ENCODE measurements around the gene FAM217A. TPM values are rescaled to one million over a fixed set of nuclear protein-coding genes. Genes with fewer than 3 reads are reported as not detected.

FAM217A gene
- total and polyA plus RNA-seq, 5 donors, result not detected

GRCh38 chr6:4041480-4041879, 37.5 kb downstream of the FAM217A start:
- H3K4me1 ChIP-seq (ENCODE audit: control insufficient read depth, insufficient read depth, low read length), result peaks cover 1% of the 10 kb centered on the region
- no peak overlapping the region for H3K4me3 ChIP-seq (ENCODE audit: low read length)
- ATAC-seq (no peak), DNase-seq (no peak)
- H3K9me3 ChIP-seq (ENCODE audit: control insufficient read depth, low read length), result no peaks in the 10 kb centered on the region
- no peak overlapping the region for H3K27ac ChIP-seq (ENCODE audit: low read length)
- H3K27me3 ChIP-seq (ENCODE audit: control insufficient read depth, insufficient read depth), result no peaks in the 10 kb centered on the region
- intact Hi-C loops (cut with DNase I), result no loop called here

DNA sequence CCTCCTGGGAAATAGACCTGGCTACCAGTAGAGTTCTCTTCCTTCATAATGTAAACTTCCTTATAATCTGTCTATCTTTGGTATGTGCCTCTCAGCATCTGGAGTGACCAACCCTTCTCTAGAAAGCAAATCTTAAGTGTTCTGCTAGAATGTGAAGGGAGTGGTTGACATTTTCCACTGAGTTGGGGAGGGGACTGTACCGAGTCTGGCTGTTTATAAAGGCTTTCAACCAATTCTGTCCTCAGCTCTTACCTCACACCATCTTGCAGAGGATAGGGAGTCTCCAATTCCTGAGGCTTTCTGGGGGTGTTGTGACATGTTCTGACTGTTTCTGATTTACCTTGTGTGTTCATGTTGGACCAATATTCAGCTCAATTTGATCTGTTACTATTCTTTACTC, 39.6 kb downstream of the FAM217A start:
- no peak overlapping the region for H3K27ac ChIP-seq (ENCODE audit: low read length)
- no peaks in the 10 kb centered on the region for H3K27me3 ChIP-seq (ENCODE audit: control insufficient read depth, insufficient read depth)
- H3K9me3 ChIP-seq (ENCODE audit: control insufficient read depth, low read length), result no peaks in the 10 kb centered on the region
- peak in 1 of 2 donors; percentile 82 for ATAC-seq
- WGBS, result 48% methylated on average over 1 of the region's 1 CpG
- peaks cover 1% of the 10 kb centered on the region for H3K4me1 ChIP-seq (ENCODE audit: control insufficient read depth, insufficient read depth, low read length)
- intact Hi-C loops (cut with DNase I), result no loop called here
- no peak overlapping the region for H3K4me3 ChIP-seq (ENCODE audit: low read length)
- DNase-seq, result no peak

DNA sequence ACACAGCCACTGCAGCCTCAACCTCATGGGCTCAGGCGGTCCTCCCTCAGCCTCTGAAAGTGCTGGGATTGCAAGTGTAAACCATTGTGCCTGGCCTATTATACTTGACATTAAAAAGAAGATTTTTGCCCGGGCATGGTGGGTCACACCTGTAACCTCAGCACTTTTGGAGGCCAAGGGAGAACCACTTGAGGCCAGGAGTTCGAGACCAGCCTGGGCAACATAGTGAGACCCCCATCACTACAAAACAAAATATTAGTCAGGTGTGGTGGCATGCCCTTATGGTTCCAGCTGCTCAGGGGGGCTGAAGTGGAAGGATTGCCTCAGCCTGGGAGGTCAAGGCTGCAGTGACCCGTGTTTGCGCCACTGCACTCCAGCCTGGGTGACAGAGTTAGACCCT, 42.4 kb downstream of the FAM217A start:
- H3K27ac ChIP-seq (ENCODE audit: low read length), result no peak overlapping the region
- intact Hi-C loops (cut with DNase I), result no loop called here
- WGBS, result 96% methylated on average over 5 of the region's 5 CpGs
- no peak for ATAC-seq
- H3K27me3 ChIP-seq (ENCODE audit: control insufficient read depth, insufficient read depth), result no peaks in the 10 kb centered on the region
- no peak overlapping the region for H3K4me3 ChIP-seq (ENCODE audit: low read length)
- DNase-seq, result no peak
- H3K4me1 ChIP-seq (ENCODE audit: control insufficient read depth, insufficient read depth, low read length), result peaks cover 1% of the 10 kb centered on the region
- H3K9me3 ChIP-seq (ENCODE audit: control insufficient read depth, low read length), result no peaks in the 10 kb centered on the region

DNA sequence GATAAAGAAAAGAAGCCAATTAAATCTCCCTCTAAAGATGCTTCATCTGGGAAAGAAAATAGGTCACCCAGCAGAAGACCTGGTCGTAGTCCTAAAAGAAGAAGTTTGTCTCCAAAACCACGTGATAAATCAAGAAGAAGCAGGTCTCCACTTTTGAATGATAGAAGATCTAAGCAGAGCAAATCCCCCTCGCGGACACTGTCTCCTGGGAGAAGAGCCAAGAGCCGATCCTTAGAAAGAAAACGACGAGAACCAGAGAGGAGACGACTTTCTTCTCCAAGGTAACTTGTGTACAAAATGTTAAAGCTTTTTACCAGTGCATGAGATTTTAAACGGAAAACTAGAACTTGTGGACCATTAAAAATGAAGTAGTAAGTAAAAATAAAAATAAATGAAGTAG, 46.5 kb downstream of the FAM217A start:
- Histone ChIP-seq H3K27me3 (ENCODE audit: control insufficient read depth, insufficient read depth) (no peaks in the 10 kb centered on the region), H3K9me3 (ENCODE audit: control insufficient read depth, low read length) (no peaks in the 10 kb centered on the region), H3K4me1 (ENCODE audit: control insufficient read depth, insufficient read depth, low read length) (peaks cover 1% of the 10 kb centered on the region), H3K4me3 (ENCODE audit: low read length) (no peak overlapping the region), H3K27ac (ENCODE audit: low read length) (no peak overlapping the region)
- DNase-seq, result no peak
- no peak for ATAC-seq
- intact Hi-C loops (cut with DNase I), result no loop called here
- 74% methylated on average over 9 of the region's 9 CpGs for WGBS

- ATAC-seq, result no peak
- Histone ChIP-seq H3K4me1 (ENCODE audit: control insufficient read depth, insufficient read depth, low read length) (peaks cover 2% of the 10 kb centered on the region), H3K9me3 (ENCODE audit: control insufficient read depth, low read length) (no peaks in the 10 kb centered on the region), H3K4me3 (ENCODE audit: low read length) (no peak overlapping the region), H3K27ac (ENCODE audit: low read length) (no peak overlapping the region), H3K27me3 (ENCODE audit: control insufficient read depth, insufficient read depth) (no peaks in the 10 kb centered on the region)
- DNase-seq, result no peak
- 84% methylated on average over 1 of the region's 1 CpG for WGBS
- intact Hi-C loops (cut with DNase I), result no loop called here
Observed at GRCh38 chr6:4031442-4031841, 47.5 kb downstream of the FAM217A start.

GRCh38 chr6:4030669-4031068, 48.3 kb downstream of the FAM217A start:
- no peak for ATAC-seq
- H3K4me1 ChIP-seq (ENCODE audit: control insufficient read depth, insufficient read depth, low read length), result peaks cover 2% of the 10 kb centered on the region

GRCh38 chr6:4029687-4030086, 49.2 kb downstream of the FAM217A start:
- intact Hi-C loops (cut with DNase I), result no loop called here
- H3K27me3 ChIP-seq (ENCODE audit: control insufficient read depth, insufficient read depth), result no peaks in the 10 kb centered on the region
- no peak overlapping the region for H3K27ac ChIP-seq (ENCODE audit: low read length)
- 91% methylated on average over 7 of the region's 7 CpGs for WGBS
- ATAC-seq (no peak), DNase-seq (no peak)
- no peak overlapping the region for H3K4me3 ChIP-seq (ENCODE audit: low read length)
- H3K4me1 ChIP-seq (ENCODE audit: control insufficient read depth, insufficient read depth, low read length), result peaks cover 2% of the 10 kb centered on the region
- no peaks in the 10 kb centered on the region for H3K9me3 ChIP-seq (ENCODE audit: control insufficient read depth, low read length)

More at GRCh38 chr6:4030669-4031068, 48.3 kb downstream of the FAM217A start:
- 67% methylated on average over 2 of the region's 2 CpGs for WGBS
- Histone ChIP-seq H3K27me3 (ENCODE audit: control insufficient read depth, insufficient read depth) (no peaks in the 10 kb centered on the region), H3K27ac (ENCODE audit: low read length) (no peak overlapping the region), H3K4me3 (ENCODE audit: low read length) (no peak overlapping the region), H3K9me3 (ENCODE audit: control insufficient read depth, low read length) (no peaks in the 10 kb centered on the region)
- no peak for DNase-seq
- intact Hi-C loops (cut with DNase I), result no loop called here

GRCh38 chr6:4028051-4028450, 50.9 kb downstream of the FAM217A start:
- ATAC-seq, result no peak
- peaks cover 2% of the 10 kb centered on the region for H3K4me1 ChIP-seq (ENCODE audit: control insufficient read depth, insufficient read depth, low read length)
- no peak for DNase-seq
- no peak overlapping the region for H3K4me3 ChIP-seq (ENCODE audit: low read length)
- intact Hi-C loops (cut with DNase I), result no loop called here
- H3K27me3 ChIP-seq (ENCODE audit: control insufficient read depth, insufficient read depth), result no peaks in the 10 kb centered on the region
- no peak overlapping the region for H3K27ac ChIP-seq (ENCODE audit: low read length)
- no peaks in the 10 kb centered on the region for H3K9me3 ChIP-seq (ENCODE audit: control insufficient read depth, low read length)

DNA sequence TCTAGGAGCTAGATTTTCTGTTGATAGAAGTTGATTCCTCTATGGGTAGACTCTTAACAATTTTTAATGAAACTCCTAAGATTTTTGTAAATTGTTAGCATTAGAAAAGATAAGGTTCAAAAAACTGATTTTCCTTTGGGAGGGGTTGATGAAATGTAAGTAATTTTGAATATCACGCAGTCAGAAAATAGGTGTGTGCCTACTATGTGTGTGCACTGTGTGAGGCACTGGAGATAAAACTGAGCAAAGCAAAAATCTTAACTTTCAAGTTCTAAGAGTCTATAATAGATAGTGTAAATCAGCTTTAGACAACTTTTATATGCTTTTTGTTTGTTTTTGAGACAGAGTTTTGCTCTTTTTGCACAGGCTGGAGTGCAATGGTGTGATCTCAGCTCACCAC, 53.3 kb downstream of the FAM217A start:
- intact Hi-C loops (cut with DNase I), result no loop called here
- Histone ChIP-seq H3K27ac (ENCODE audit: low read length) (no peak overlapping the region), H3K27me3 (ENCODE audit: control insufficient read depth, insufficient read depth) (no peaks in the 10 kb centered on the region), H3K9me3 (ENCODE audit: control insufficient read depth, low read length) (no peaks in the 10 kb centered on the region), H3K4me1 (ENCODE audit: control insufficient read depth, insufficient read depth, low read length) (peaks cover 2% of the 10 kb centered on the region), H3K4me3 (ENCODE audit: low read length) (no peak overlapping the region)
- 99% methylated on average over 1 of the region's 1 CpG for WGBS
- ATAC-seq (no peak), DNase-seq (no peak)

DNA sequence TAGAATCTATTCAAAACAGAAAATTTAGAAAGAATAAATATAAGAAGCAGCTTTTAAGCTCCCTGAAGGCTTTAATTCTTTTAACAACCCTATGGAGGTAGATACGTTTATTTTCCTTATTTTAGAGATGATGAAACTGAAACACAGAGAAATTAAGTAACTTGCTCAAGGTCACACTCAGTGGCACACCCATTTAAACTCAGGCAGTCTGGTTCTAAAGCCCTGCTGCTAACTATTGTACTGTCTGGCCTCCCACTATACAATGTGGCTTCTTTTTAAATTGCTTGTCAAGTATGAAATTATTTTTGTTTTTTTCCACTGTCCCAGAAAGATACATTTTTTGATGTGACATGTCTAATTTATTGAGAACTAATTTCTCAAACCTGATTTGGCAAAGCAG, 55.7 kb downstream of the FAM217A start:
- Histone ChIP-seq H3K4me3 (ENCODE audit: low read length) (no peak overlapping the region), H3K27ac (ENCODE audit: low read length) (no peak overlapping the region), H3K4me1 (ENCODE audit: control insufficient read depth, insufficient read depth, low read length) (peaks cover 2% of the 10 kb centered on the region), H3K9me3 (ENCODE audit: control insufficient read depth, low read length) (no peaks in the 10 kb centered on the region), H3K27me3 (ENCODE audit: control insufficient read depth, insufficient read depth) (no peaks in the 10 kb centered on the region)
- intact Hi-C loops (cut with DNase I), result no loop called here
- no peak for DNase-seq
- WGBS, result 14% methylated on average over 1 of the region's 1 CpG
- ATAC-seq, result no peak

DNA sequence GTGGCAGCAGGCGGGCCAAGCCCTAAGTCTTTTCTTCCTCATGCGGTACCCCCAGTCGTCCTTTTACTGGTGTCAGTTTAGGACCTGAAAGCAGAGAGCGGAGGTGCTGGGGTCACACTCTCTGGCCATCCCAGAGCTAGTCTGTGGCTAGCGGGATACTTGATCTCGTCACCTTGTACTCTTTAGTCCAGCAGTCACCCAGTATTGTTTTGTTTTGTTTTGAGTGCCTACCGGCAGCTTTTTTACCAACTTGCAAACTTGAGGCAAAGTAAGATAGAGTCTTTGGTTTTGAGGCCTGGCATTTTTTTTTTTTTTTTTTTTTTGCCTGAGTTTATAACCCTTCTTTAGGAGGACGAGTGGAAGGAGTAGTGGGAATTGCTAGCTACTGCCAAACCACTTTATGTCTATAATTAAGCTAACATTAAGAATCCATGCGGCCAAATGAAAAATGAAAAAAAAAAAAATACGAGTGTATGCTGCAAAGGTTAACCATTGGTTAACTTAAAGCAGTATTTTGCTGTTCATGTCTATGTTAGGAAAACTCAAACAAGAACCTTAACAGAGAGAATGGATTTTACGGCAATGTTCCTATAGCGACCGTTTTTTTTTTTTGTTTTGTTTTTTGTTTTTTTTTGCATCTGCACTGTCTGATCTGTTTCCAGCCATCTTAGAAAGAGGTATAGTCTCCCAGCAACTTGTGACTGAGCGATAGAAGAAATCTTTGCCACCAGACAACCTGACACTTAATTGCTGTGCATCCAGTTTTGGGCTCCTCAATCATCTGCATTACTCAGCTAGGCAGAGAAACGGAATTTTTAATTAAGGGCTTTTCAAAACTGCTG, 56.9 kb downstream of the FAM217A start:
- intact Hi-C loops (cut with DNase I), result no loop called here
- WGBS, result 3% methylated on average over 15 of the region's 15 CpGs
- peak in 1 of 2 donors; percentile 20 for ATAC-seq

More for the DNA sequence above, 56.9 kb downstream of the FAM217A start:
- Histone ChIP-seq H3K27ac (ENCODE audit: low read length) (peak overlapping the region; percentile 94), H3K9me3 (ENCODE audit: control insufficient read depth, low read length) (no peaks in the 10 kb centered on the region), H3K4me1 (ENCODE audit: control insufficient read depth, insufficient read depth, low read length) (peaks cover 2% of the 10 kb centered on the region), H3K27me3 (ENCODE audit: control insufficient read depth, insufficient read depth) (no peaks in the 10 kb centered on the region), H3K4me3 (ENCODE audit: low read length) (peak overlapping the region; percentile 74)
- no peak for DNase-seq

Measured in right cardiac atrium (tissue), 5 donors.